Peyer's patch (tissue), 4 donors: Measurements from ENCODE around the gene KDM4C.

Experiments used
- CTCF ChIP-seq, 6 experiments: fragments of 450-650 bp in 4 of 6; fragments of 200-600 bp in 2 of 6; sonication (generic) in 1 of 6; IDR thresholded peaks; one replicate each; pipeline ENCODE4 v1.5.1; 2017 to 2019; ENCODE audit warnings: antibody characterized with exemption in 6 of 6, mild to moderate bottlenecking in 3 of 6, moderate library complexity in 1 of 6
- POLR2A ChIP-seq, 2 donors: fragments of 450-650 bp; IDR thresholded peaks; one replicate each; pipeline ENCODE4 v1.5.1; 2017; ENCODE audit warnings: antibody characterized with exemption in 2 of 2, mild to moderate bottlenecking in 2 of 2, moderate library complexity in 2 of 2

GRCh38 chr9:6811436-6811835 lies 53.7 kb downstream of the KDM4C start:
- TF ChIP-seq CTCF (IDR thresholded peaks at IDR 0.05) (no peak), POLR2A (IDR thresholded peaks at IDR 0.05) (no peak)
